Mammary epithelial cell (primary cell): ENCODE data around the gene LRCH1.

Experiments used
- EZH2 ChIP-seq: IDR thresholded peaks from 2 replicates; pipeline ENCODE4 v1.6.1; 2012; ENCODE audit warnings: low read length, inconsistent platforms, borderline replicate concordance
- TF ChIP-seq, protein P1 (sequence below), 2 donors: IDR thresholded peaks in 1 of 2; conservative IDR thresholded peaks in 1 of 2; 2 replicates each; pipeline ENCODE4 v1.5.1; 2011 to 2012; ENCODE audit warnings: inconsistent platforms in 2 of 2, low read length in 2 of 2, mild to moderate bottlenecking in 2 of 2, control low read depth in 1 of 2, low read depth in 1 of 2; ENCODE audit not compliant: insufficient read depth in 1 of 2; ENCODE audit errors: extremely low read depth in 1 of 2

DNA sequence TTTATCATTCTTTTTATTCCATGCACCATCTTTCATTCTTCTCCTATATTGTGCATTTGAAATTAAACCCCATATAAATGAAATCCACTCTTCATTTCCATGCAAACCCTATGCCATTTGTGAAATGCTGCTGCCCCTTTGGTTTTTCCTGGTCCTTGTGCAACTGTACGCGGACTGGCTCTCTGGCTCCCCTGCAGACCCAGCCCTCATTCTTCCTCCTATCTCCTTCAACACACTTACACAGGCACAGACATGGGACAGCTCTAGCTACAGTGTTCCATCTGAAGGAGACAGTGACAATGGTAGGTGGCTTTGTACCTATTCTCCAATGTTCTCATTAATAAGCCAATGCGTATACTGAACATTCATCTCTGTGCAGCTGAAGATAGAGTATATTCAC, 162.4 kb downstream of the LRCH1 start:
- TF ChIP-seq, protein P1, sequence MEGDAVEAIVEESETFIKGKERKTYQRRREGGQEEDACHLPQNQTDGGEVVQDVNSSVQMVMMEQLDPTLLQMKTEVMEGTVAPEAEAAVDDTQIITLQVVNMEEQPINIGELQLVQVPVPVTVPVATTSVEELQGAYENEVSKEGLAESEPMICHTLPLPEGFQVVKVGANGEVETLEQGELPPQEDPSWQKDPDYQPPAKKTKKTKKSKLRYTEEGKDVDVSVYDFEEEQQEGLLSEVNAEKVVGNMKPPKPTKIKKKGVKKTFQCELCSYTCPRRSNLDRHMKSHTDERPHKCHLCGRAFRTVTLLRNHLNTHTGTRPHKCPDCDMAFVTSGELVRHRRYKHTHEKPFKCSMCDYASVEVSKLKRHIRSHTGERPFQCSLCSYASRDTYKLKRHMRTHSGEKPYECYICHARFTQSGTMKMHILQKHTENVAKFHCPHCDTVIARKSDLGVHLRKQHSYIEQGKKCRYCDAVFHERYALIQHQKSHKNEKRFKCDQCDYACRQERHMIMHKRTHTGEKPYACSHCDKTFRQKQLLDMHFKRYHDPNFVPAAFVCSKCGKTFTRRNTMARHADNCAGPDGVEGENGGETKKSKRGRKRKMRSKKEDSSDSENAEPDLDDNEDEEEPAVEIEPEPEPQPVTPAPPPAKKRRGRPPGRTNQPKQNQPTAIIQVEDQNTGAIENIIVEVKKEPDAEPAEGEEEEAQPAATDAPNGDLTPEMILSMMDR (conservative IDR thresholded peaks at IDR 0.05 in 1 of 2, IDR thresholded peaks at IDR 0.05 in 1 of 2; ENCODE audit: extremely low read depth in 1 of 2, insufficient read depth in 1 of 2, low read depth in 1 of 2, low read length in 2 of 2): no peak
- TF ChIP-seq EZH2: no peak
